ENCODE measurements around the gene KRTAP9-8.
"Not testable (repeated sequence)": the region's sequence is repeated elsewhere in the genome, so short reads cannot be mapped to it uniquely, and the experiment has no call there.

The KRTAP9-8 gene
- 0 reads per million in 2 donors for total RNA-seq

GRCh38 chr17:41237949-41238437, at the start of gene KRTAP9-8:
TSS of gene KRTAP9-8 (plus strand) at chr17:41237999. CDS start at chr17:41238052, 53 bp downstream.
- not testable (repeated sequence) for DNase-seq

GRCh38 chr17:41189837-41190318, 47.9 kb upstream of the KRTAP9-8 start, which contains the start of gene KRTAP9-1:
TSS of gene KRTAP9-1 (plus strand) at chr17:41189887. CDS start at chr17:41189887, 0 bp downstream.
- not testable (repeated sequence) for DNase-seq

- no peak for DNase-seq
Measured at GRCh38 chr17:41190328-41190727, 47.5 kb upstream of the KRTAP9-8 start.

- DNase-seq = no peak
Measured at GRCh38 chr17:41196068-41196467, 41.7 kb upstream of the KRTAP9-8 start.

- DNase-seq = no peak
Measured at GRCh38 chr17:41199421-41200078, 38.2 kb upstream of the KRTAP9-8 start.

GRCh38 chr17:41211845-41212466, 25.8 kb upstream of the KRTAP9-8 start:
- no peak for DNase-seq

- no peak for DNase-seq
Measured at GRCh38 chr17:41212524-41213169, 25.2 kb upstream of the KRTAP9-8 start.

- DNase-seq = no peak
Measured at GRCh38 chr17:41215681-41216080, 22.1 kb upstream of the KRTAP9-8 start.

- DNase-seq = no peak
Measured at GRCh38 chr17:41223821-41224220, 14.0 kb upstream of the KRTAP9-8 start.

- no peak for DNase-seq
Measured at GRCh38 chr17:41226051-41226450, 11.7 kb upstream of the KRTAP9-8 start.

GRCh38 chr17:41226598-41227095, 11.2 kb upstream of the KRTAP9-8 start, which contains the start of gene KRTAP9-2:
TSS of gene KRTAP9-2 (plus strand) at chr17:41226648. CDS start at chr17:41226655, 7 bp downstream.
- not testable (repeated sequence) for DNase-seq

GRCh38 chr17:41230094-41230493, 7.7 kb upstream of the KRTAP9-8 start:
- no peak for DNase-seq

GRCh38 chr17:41231731-41232130, 6.1 kb upstream of the KRTAP9-8 start:
- DNase-seq = no peak

GRCh38 chr17:41232399-41233105, 5.2 kb upstream of the KRTAP9-8 start, which contains the start of gene KRTAP9-3:
TSS of gene KRTAP9-3 (plus strand) at chr17:41232449. CDS start at chr17:41232502, 53 bp downstream.
- DNase-seq = not testable (repeated sequence)

GRCh38 chr17:41237116-41237515, 683 bp upstream of the KRTAP9-8 start:
- not testable (repeated sequence) for DNase-seq

- DNase-seq = not testable (repeated sequence)
Measured at GRCh38 chr17:41246995-41247787, 9.4 kb downstream of the KRTAP9-8 start.

GRCh38 chr17:41249637-41250240, 11.9 kb downstream of the KRTAP9-8 start, which contains the start of gene KRTAP9-4:
TSS of gene KRTAP9-4 (plus strand) at chr17:41249687. CDS start at chr17:41249721, 34 bp downstream.
- not testable (repeated sequence) for DNase-seq

GRCh38 chr17:41251261-41251660, 13.5 kb downstream of the KRTAP9-8 start:
- DNase-seq = no peak

- no peak for DNase-seq
Measured at GRCh38 chr17:41254861-41255260, 17.1 kb downstream of the KRTAP9-8 start.

- DNase-seq = not testable (repeated sequence)
Measured at GRCh38 chr17:41255381-41256290, 17.8 kb downstream of the KRTAP9-8 start, which contains the start of gene KRTAP9-9. TSS of gene KRTAP9-9 (plus strand) at chr17:41255384.
